ENCODE results near the gene CERT1.

The CERT1 gene

DNA sequence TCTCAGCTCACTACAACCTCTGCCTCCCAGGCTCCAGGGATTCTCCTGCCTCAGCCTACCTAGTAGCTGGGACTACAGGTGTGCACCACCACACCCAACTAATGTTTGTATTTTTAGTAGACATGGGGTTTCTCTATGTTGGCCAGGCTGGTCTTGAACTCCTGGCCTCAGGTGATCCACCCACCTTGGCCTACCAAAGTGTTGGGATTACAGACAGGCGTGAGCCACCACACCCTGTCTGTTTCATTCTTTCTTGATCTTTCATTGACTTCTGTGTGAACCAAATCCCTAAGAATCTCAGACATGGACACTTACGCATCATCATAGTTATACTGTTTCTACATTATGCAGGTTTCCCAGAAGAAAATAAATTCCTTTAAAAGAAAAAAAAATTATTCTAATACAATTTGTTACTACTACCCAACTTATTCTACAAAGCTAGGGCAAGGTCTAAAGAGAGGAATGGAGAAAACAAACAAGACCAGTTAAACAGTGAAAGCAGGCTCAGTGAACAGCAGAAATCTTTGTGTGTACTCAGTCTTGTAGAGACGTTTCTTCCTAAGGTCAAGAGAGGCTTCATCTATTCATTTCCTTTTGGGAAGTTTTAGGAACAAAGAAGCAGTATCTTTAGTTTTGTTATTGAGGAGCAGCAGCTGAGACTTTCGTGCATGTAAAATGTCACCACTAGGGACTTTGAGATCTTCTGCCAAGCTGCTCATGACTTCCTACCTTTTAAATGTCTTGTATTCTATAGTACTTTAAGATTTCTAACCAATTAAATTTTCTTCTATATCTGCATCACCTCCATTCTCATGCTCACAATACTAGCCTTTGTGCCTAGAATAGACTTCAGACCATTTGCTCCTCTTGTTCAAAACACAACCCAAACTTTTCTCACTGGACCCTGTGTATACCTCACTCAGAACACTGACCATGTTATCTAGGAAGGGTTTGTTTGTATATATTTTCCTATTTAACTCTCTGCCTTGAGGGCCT, 180.0 kb downstream of the CERT1 start:
- TF ChIP-seq, protein P1, sequence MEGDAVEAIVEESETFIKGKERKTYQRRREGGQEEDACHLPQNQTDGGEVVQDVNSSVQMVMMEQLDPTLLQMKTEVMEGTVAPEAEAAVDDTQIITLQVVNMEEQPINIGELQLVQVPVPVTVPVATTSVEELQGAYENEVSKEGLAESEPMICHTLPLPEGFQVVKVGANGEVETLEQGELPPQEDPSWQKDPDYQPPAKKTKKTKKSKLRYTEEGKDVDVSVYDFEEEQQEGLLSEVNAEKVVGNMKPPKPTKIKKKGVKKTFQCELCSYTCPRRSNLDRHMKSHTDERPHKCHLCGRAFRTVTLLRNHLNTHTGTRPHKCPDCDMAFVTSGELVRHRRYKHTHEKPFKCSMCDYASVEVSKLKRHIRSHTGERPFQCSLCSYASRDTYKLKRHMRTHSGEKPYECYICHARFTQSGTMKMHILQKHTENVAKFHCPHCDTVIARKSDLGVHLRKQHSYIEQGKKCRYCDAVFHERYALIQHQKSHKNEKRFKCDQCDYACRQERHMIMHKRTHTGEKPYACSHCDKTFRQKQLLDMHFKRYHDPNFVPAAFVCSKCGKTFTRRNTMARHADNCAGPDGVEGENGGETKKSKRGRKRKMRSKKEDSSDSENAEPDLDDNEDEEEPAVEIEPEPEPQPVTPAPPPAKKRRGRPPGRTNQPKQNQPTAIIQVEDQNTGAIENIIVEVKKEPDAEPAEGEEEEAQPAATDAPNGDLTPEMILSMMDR (IDR thresholded peaks at IDR 0.05; ENCODE audit: low read depth, low read length), result no peak
- no peak overlapping the region for H3K4me3 ChIP-seq (ENCODE audit: low read depth, low read length)

DNA sequence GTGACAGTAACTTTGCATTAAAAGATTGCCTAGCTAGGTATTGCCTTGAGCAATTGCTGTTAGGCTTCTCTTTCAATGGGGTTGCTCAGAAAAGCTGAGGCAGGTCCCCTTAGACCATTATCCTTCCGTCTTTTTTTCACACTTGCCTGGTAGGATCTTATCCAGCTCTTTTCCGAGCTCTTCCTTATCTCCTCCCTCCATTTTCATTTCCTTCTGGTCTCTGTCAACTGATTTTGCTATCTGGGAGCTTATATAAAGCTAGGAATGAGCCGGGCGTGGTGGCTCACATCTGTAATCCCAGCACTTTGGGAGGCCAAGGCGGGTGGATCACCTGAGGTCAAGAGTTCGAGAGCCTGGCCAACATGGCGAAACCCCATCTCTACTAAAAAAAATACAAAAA, 181.0 kb downstream of the CERT1 start:
- TF ChIP-seq, protein P1 (IDR thresholded peaks at IDR 0.05; ENCODE audit: low read depth, low read length), result no peak
- no peak overlapping the region for H3K4me3 ChIP-seq (ENCODE audit: low read depth, low read length)

All from WI38 (cell line).